ENCODE measurements around the gene POC1B. TPM values are rescaled to one million over a fixed set of nuclear protein-coding genes. Genes with fewer than 3 reads are reported as not detected.

The POC1B gene
- total RNA-seq, 2 donors from 2014 or later = 11.9 to 30.7 TPM

- ATAC-seq (ENCODE audit: insufficient number of reproducible peaks, low FRiP score, low read depth) (no peak), DNase-seq (ENCODE audit: low spot score) (no peak)
- Histone ChIP-seq H3K4me1 (ENCODE audit: control insufficient read depth in 1 of 2, low read depth in 2 of 2) (peaks cover 0 to 2% of the 10 kb centered on the region in 2 donors), H3K27ac (no peak overlapping the region), H3K4me3 (no peak overlapping the region), H3K27me3 (replicated peaks; ENCODE audit: insufficient read depth) (no peaks in the 10 kb centered on the region), H3K36me3 (no peaks in the 10 kb centered on the region), H3K9me3 (no peaks in the 10 kb centered on the region)
- no peak for TF ChIP-seq CTCF (IDR thresholded peaks at IDR 0.05)
Observed at GRCh38 chr12:89472508-89472907, 53.3 kb downstream of the POC1B start.

- Histone ChIP-seq H3K27me3 (replicated peaks; ENCODE audit: insufficient read depth) (no peaks in the 10 kb centered on the region), H3K4me1 (ENCODE audit: control insufficient read depth in 1 of 2, low read depth in 2 of 2) (peaks cover 0 to 2% of the 10 kb centered on the region in 2 donors), H3K9me3 (no peaks in the 10 kb centered on the region), H3K27ac (no peak overlapping the region), H3K4me3 (no peak overlapping the region), H3K36me3 (no peaks in the 10 kb centered on the region)
- ATAC-seq (ENCODE audit: insufficient number of reproducible peaks, low FRiP score, low read depth) (no peak), DNase-seq (ENCODE audit: low spot score) (no peak)
- peak; percentile 64 for TF ChIP-seq CTCF (IDR thresholded peaks at IDR 0.05)
Observed at GRCh38 chr12:89470741-89471509, 54.9 kb downstream of the POC1B start.

- Histone ChIP-seq H3K9me3 (no peaks in the 10 kb centered on the region), H3K4me1 (ENCODE audit: control insufficient read depth in 1 of 2, low read depth in 2 of 2) (peaks cover 0 to 2% of the 10 kb centered on the region in 2 donors), H3K27ac (no peak overlapping the region), H3K4me3 (no peak overlapping the region), H3K36me3 (no peaks in the 10 kb centered on the region), H3K27me3 (replicated peaks; ENCODE audit: insufficient read depth) (no peaks in the 10 kb centered on the region)
- no peak for DNase-seq (ENCODE audit: low spot score)
- no peak for ATAC-seq (ENCODE audit: insufficient number of reproducible peaks, low FRiP score, low read depth)
- no peak for TF ChIP-seq CTCF (IDR thresholded peaks at IDR 0.05)
Observed at GRCh38 chr12:89469361-89469760, 56.5 kb downstream of the POC1B start.

- H3K9me3 ChIP-seq = no peaks in the 10 kb centered on the region
- no peaks in the 10 kb centered on the region for H3K27me3 ChIP-seq (replicated peaks; ENCODE audit: insufficient read depth)
- DNase-seq (ENCODE audit: low spot score) (no peak), ATAC-seq (ENCODE audit: insufficient number of reproducible peaks, low FRiP score, low read depth) (no peak)
- no peak overlapping the region for H3K4me3 ChIP-seq
- H3K36me3 ChIP-seq = no peaks in the 10 kb centered on the region
- H3K4me1 ChIP-seq (ENCODE audit: control insufficient read depth in 1 of 2, low read depth in 2 of 2) = peaks cover 0 to 2% of the 10 kb centered on the region in 2 donors
- TF ChIP-seq CTCF (IDR thresholded peaks at IDR 0.05) = no peak
- H3K27ac ChIP-seq = no peak overlapping the region
Observed at GRCh38 chr12:89468648-89469326, 57.1 kb downstream of the POC1B start.

GRCh38 chr12:89468017-89468416 is 57.8 kb downstream of the POC1B start:
- H3K4me3 ChIP-seq = no peak overlapping the region
- no peaks in the 10 kb centered on the region for H3K36me3 ChIP-seq
- peaks cover 0 to 2% of the 10 kb centered on the region in 2 donors for H3K4me1 ChIP-seq (ENCODE audit: control insufficient read depth in 1 of 2, low read depth in 2 of 2)
- H3K9me3 ChIP-seq = no peaks in the 10 kb centered on the region
- no peak for DNase-seq (ENCODE audit: low spot score)
- no peak overlapping the region for H3K27ac ChIP-seq
- no peak for ATAC-seq (ENCODE audit: insufficient number of reproducible peaks, low FRiP score, low read depth)
- no peaks in the 10 kb centered on the region for H3K27me3 ChIP-seq (replicated peaks; ENCODE audit: insufficient read depth)
- TF ChIP-seq CTCF (IDR thresholded peaks at IDR 0.05) = no peak

All from thoracic aorta (tissue), 2 donors.